ENCODE data around the gene TMEM14B.
"Not testable (repeated sequence)": the region's sequence is repeated elsewhere in the genome, so short reads cannot be mapped to it uniquely, and the experiment has no call there.

TMEM14B gene

DNA sequence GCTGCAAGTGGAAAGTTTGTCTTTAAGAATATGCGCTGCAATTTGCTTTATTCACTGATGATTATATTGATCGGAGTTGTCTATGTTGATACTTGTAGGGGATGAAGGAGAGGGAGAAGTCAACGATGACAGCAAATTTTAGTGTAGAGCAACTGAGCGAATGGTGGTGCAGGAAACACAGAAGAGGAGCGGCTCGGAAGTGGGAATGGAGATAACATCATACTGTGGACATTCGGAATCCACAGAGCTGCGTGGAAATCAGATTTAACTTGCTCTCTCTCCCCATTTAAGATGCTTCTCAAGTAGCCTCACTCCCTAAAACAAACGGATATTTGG is 722 bp upstream of the TMEM14B start:
- Histone ChIP-seq H3K36me3 (ENCODE audit: insufficient read depth) (no peaks in the 10 kb centered on the region), H3K9ac (peak overlapping the region; percentile 85; the same call in 1 of the 2 replicates), H3K4me3 (IDR thresholded peaks at IDR 0.05; ENCODE audit: insufficient read depth, low read depth, low read length) (no peak overlapping the region), H3K4me1 (ENCODE audit: low read depth, poor library complexity, severe bottlenecking) (peaks cover 21% of the 10 kb centered on the region), H2AFZ (ENCODE audit: low read depth) (peak overlapping the region; percentile 92), H3K27ac (peak overlapping the region; percentile 63; the same call in 1 of the 2 replicates), H3K4me2 (peak overlapping the region; percentile 81; the same call in 1 of the 2 replicates), H4K20me1 (ENCODE audit: insufficient read depth) (no peaks in the 10 kb centered on the region), H3K79me2 (ENCODE audit: insufficient read depth, low read depth) (peaks cover 24% of the 10 kb centered on the region), H3K27me3 (ENCODE audit: insufficient read depth, low read depth) (no peaks in the 10 kb centered on the region)
- TF ChIP-seq, protein P1, sequence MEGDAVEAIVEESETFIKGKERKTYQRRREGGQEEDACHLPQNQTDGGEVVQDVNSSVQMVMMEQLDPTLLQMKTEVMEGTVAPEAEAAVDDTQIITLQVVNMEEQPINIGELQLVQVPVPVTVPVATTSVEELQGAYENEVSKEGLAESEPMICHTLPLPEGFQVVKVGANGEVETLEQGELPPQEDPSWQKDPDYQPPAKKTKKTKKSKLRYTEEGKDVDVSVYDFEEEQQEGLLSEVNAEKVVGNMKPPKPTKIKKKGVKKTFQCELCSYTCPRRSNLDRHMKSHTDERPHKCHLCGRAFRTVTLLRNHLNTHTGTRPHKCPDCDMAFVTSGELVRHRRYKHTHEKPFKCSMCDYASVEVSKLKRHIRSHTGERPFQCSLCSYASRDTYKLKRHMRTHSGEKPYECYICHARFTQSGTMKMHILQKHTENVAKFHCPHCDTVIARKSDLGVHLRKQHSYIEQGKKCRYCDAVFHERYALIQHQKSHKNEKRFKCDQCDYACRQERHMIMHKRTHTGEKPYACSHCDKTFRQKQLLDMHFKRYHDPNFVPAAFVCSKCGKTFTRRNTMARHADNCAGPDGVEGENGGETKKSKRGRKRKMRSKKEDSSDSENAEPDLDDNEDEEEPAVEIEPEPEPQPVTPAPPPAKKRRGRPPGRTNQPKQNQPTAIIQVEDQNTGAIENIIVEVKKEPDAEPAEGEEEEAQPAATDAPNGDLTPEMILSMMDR (conservative IDR thresholded peaks at IDR 0.05; ENCODE audit: low read depth, low read length), result no peak

DNA sequence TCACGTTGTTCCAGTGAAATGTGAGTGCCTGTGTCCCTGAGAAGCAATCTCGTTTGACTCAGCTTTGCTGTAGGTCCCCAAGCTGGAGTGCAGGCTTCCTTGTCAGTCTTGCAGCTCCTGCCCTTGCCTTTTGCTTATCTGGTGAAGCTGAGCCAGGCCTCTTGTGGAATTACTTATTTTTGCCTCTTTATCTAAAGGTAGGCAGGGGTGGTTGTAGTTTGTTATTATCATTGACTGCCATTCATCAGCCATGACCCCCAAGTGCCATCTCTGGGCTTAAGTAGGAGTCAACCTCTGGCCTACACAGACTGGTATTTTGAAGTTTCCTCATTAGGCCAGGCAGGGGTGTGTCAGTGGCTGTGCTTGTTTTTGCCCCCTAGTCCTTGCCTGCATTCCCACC is 2.1 kb downstream of the TMEM14B start:
- no peak overlapping the region for H3K9ac ChIP-seq

DNA sequence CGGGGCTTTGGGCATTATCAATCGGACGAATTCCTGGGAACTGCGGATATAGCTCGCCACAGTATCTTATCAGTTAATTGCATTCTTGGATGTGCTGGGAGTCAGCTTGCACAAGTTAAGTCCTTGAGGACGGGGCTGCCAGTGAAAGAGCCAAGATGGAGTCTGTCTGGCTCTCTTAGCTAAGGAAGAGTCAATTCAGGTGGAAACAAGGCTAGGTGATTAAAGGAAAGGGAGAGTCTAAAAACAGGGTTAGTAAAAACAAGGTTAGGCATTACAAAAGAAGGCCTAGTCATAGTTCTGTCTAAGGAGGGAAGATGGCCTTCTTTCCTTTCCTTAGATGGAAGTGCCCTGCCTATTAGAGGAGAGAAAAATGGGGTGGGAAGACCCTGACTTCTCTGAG is 3.0 kb downstream of the TMEM14B start:
- H3K4me1 ChIP-seq (ENCODE audit: low read depth, poor library complexity, severe bottlenecking), result peaks cover 21% of the 10 kb centered on the region
- not testable (repeated sequence) for H2AFZ ChIP-seq (ENCODE audit: low read depth); H3K36me3 ChIP-seq (ENCODE audit: insufficient read depth); H3K27ac ChIP-seq; H4K20me1 ChIP-seq (ENCODE audit: insufficient read depth); H3K4me2 ChIP-seq; H3K9ac ChIP-seq; H3K4me3 ChIP-seq (IDR thresholded peaks at IDR 0.05; ENCODE audit: insufficient read depth, low read depth, low read length); H3K27me3 ChIP-seq (ENCODE audit: insufficient read depth, low read depth)
- H3K79me2 ChIP-seq (ENCODE audit: insufficient read depth, low read depth), result peaks cover 24% of the 10 kb centered on the region

More for the DNA sequence above, 2.1 kb downstream of the TMEM14B start:
- H3K4me1 ChIP-seq (ENCODE audit: low read depth, poor library complexity, severe bottlenecking), result peaks cover 21% of the 10 kb centered on the region
- no peak overlapping the region for H3K27ac ChIP-seq
- no peak overlapping the region for H3K4me3 ChIP-seq (IDR thresholded peaks at IDR 0.05; ENCODE audit: insufficient read depth, low read depth, low read length)
- no peaks in the 10 kb centered on the region for H3K27me3 ChIP-seq (ENCODE audit: insufficient read depth, low read depth)
- no peak overlapping the region for H3K4me2 ChIP-seq
- H2AFZ ChIP-seq (ENCODE audit: low read depth), result no peak overlapping the region
- TF ChIP-seq, protein P1 (conservative IDR thresholded peaks at IDR 0.05; ENCODE audit: low read depth, low read length), result no peak
- H3K36me3 ChIP-seq (ENCODE audit: insufficient read depth), result no peaks in the 10 kb centered on the region
- H4K20me1 ChIP-seq (ENCODE audit: insufficient read depth), result no peaks in the 10 kb centered on the region
- H3K79me2 ChIP-seq (ENCODE audit: insufficient read depth, low read depth), result peaks cover 24% of the 10 kb centered on the region

DNA sequence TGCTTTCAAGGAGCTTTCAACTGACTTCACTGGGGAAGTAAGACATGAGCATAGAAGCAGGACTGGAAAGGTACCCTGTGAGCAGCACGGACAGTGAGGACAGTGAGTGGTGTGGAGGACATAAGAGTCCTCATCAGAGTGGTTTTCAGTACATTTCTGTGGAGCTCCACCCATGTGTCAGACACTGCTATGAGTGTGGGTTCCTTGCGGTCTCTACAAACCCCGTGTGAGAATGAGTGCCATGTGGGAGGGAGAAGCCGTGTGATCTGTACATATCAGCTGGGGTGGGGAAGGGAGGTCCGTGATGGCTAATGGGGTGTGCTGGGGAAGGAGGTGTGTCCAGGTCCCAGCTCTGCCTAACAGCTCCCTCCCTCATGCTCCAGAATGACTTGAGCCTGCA is 4.2 kb downstream of the TMEM14B start:
- not testable (repeated sequence) for H3K27me3 ChIP-seq (ENCODE audit: insufficient read depth, low read depth); H3K27ac ChIP-seq; H3K4me3 ChIP-seq (IDR thresholded peaks at IDR 0.05; ENCODE audit: insufficient read depth, low read depth, low read length); H2AFZ ChIP-seq (ENCODE audit: low read depth); H3K4me2 ChIP-seq; H4K20me1 ChIP-seq (ENCODE audit: insufficient read depth); H3K9ac ChIP-seq; H3K36me3 ChIP-seq (ENCODE audit: insufficient read depth)
- Histone ChIP-seq H3K79me2 (ENCODE audit: insufficient read depth, low read depth) (peaks cover 24% of the 10 kb centered on the region), H3K4me1 (ENCODE audit: low read depth, poor library complexity, severe bottlenecking) (peaks cover 22% of the 10 kb centered on the region)

DNA sequence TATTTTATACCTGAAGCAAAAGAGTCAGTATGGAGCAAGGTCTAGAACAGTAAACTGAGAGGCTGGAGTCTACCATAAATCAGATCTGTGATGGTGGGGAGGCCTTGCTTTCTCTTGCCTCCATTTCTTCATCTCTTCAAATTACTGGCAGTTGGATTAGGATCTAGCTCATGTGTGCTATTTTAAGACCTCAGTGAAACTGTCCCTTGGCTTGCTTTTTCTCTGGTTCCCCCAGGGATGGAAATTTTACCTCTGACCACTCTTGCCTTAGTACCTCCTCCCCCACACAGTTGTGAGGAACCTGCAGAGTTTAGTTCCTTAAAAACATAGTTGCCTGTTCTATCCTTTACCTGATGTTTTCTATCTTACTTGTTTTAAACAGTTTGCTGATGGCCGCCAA is 8.5 kb downstream of the TMEM14B start:
- Histone ChIP-seq H3K9ac (no peak overlapping the region), H4K20me1 (ENCODE audit: insufficient read depth) (no peaks in the 10 kb centered on the region), H2AFZ (ENCODE audit: low read depth) (no peak overlapping the region), H3K4me1 (ENCODE audit: low read depth, poor library complexity, severe bottlenecking) (peaks cover 17% of the 10 kb centered on the region), H3K4me3 (IDR thresholded peaks at IDR 0.05; ENCODE audit: insufficient read depth, low read depth, low read length) (no peak overlapping the region), H3K4me2 (no peak overlapping the region), H3K79me2 (ENCODE audit: insufficient read depth, low read depth) (no peaks in the 10 kb centered on the region; the same call in 1 of the 2 replicates), H3K36me3 (ENCODE audit: insufficient read depth) (no peaks in the 10 kb centered on the region), H3K27ac (no peak overlapping the region), H3K27me3 (ENCODE audit: insufficient read depth, low read depth) (no peaks in the 10 kb centered on the region)
- TF ChIP-seq, protein P1 (conservative IDR thresholded peaks at IDR 0.05; ENCODE audit: low read depth, low read length), result no peak
